Prostate gland (tissue), 2 donors: ENCODE data around the gene CAMSAP1. TPM values are rescaled to one million over a fixed set of nuclear protein-coding genes. Genes with fewer than 3 reads are reported as not detected.

Experiments used
- DNase-seq: peaks from one replicate; pipeline ENCODE4 v3.0.0-alpha.2; 2019; ENCODE audit warnings: low spot score
- H3K27ac ChIP-seq, 2 donors: fragments of 200-600 bp; sonication (generic); 2 replicates each; pipeline ENCODE4 v1.5.1; 2017 to 2019
- H3K27me3 ChIP-seq: fragments of 200-600 bp; sonication (generic); replicated peaks from 2 replicates; pipeline ENCODE4 v1.5.1; 2019; ENCODE audit not compliant: insufficient read depth
- H3K36me3 ChIP-seq, 2 donors: fragments of 200-600 bp; sonication (generic); 1 replicate in 1 of 2; 2 replicates in 1 of 2; pipeline versions ENCODE4 v1.5.1 to v1.8.1; 2017 to 2019
- H3K4me1 ChIP-seq: fragments of 200-600 bp; sonication (generic); replicated peaks from 2 replicates; pipeline ENCODE4 v1.5.1; 2019
- H3K4me3 ChIP-seq, 2 donors: fragments of 200-600 bp; sonication (generic); 2 replicates each; pipeline ENCODE4 v1.5.1; 2017 to 2019
- H3K9me3 ChIP-seq: fragments of 200-600 bp; sonication (generic); 2 replicates; pipeline ENCODE4 v1.5.1; 2017
- POLR2A ChIP-seq: fragments of 450-650 bp; IDR thresholded peaks from one replicate; pipeline ENCODE4 v1.6.1; 2016; ENCODE audit warnings: antibody characterized with exemption, mild to moderate bottlenecking
- POLR2AphosphoS5 ChIP-seq: sonication (generic); formaldehyde crosslinking; IDR thresholded peaks from one replicate; pipeline ENCODE4 v1.6.1; 2017; ENCODE audit warnings: antibody characterized with exemption
- WGBS: methylation state at CpG from one replicate; pipeline ENCODE4 v1.1.5; 2018; 5-methylcytosine and 5-hydroxymethylcytosine counted together
- intact Hi-C: fragments of 100-400 bp; cut with DNase I; formaldehyde crosslinking; loops from one replicate; pipeline ENCODE4 v1.14.2; 2022
- total RNA-seq, 2 donors: library from RNA; depleted of rRNA; stranded (reverse); fragments of >200 nt; gene quantifications; one replicate each; pipeline ENCODE4 v1.1.0, GENCODE V29; 2016
- TF ChIP-seq, protein P1 (sequence below), 4 experiments: fragments of 200-600 bp in 2 of 4; fragments of 450-650 bp in 2 of 4; sonication (generic) in 2 of 4; IDR thresholded peaks; 1 replicate in 3 of 4; 2 replicates in 1 of 4; pipeline ENCODE4 v1.5.1; 2016 to 2019; ENCODE audit warnings: antibody characterized with exemption in 4 of 4, mild to moderate bottlenecking in 2 of 4, moderate library complexity in 2 of 4

Gene CAMSAP1
- 10 to 100 TPM; 28.3 to 86.6 TPM for total RNA-seq

- TF ChIP-seq, protein P1, sequence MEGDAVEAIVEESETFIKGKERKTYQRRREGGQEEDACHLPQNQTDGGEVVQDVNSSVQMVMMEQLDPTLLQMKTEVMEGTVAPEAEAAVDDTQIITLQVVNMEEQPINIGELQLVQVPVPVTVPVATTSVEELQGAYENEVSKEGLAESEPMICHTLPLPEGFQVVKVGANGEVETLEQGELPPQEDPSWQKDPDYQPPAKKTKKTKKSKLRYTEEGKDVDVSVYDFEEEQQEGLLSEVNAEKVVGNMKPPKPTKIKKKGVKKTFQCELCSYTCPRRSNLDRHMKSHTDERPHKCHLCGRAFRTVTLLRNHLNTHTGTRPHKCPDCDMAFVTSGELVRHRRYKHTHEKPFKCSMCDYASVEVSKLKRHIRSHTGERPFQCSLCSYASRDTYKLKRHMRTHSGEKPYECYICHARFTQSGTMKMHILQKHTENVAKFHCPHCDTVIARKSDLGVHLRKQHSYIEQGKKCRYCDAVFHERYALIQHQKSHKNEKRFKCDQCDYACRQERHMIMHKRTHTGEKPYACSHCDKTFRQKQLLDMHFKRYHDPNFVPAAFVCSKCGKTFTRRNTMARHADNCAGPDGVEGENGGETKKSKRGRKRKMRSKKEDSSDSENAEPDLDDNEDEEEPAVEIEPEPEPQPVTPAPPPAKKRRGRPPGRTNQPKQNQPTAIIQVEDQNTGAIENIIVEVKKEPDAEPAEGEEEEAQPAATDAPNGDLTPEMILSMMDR (IDR thresholded peaks at IDR 0.05): no peak
- peak; percentile 73 for TF ChIP-seq POLR2A
- TF ChIP-seq POLR2AphosphoS5: peak; percentile 41
- WGBS: 2% methylated on average over 43 of the region's 91 CpGs
- Histone ChIP-seq H3K9me3 (no peaks in the 10 kb centered on the region), H3K4me3 (peak within 1 kb of the TSS; percentile 79 to 92), H3K36me3 (no peaks in the 10 kb centered on the region), H3K4me1 (no peaks in the 10 kb centered on the region), H3K27ac (peak within 1 kb of the TSS; percentile 73 to 80), H3K27me3 (no peaks in the 10 kb centered on the region)
- intact Hi-C loops: loop anchor here (5.0 kb wide), 1 partner anchor 55 kb away; the partner anchor contains the start of gene UBAC1
- DNase-seq: peak; percentile 85
These were observed at the start of gene CAMSAP1 for GRCh38 chr9:135907431-135908092. TSS of gene CAMSAP1 (minus strand) at chr9:135907546. CDS start at chr9:135907159, 387 bp downstream.

DNA sequence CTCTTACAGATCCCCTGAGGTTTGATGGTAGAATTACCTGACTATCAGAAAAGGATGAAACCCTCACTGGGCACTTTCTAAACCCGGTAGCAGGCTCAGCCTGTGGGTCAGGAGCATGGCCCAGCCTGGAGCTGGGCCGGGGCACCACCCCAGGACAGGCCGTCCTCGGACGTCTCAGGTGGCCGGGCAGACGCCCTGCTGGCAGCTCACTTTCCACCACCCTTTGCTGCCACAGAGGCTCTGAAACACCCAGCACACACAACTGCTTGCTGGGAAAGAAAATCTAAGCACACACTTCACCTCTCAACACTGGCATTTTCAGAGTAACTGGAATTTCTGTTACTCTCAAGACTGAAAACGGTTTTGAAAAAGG is 49.4 kb upstream of the CAMSAP1 start:
- intact Hi-C loops: no loop called here
- no peak for DNase-seq
- TF ChIP-seq POLR2A (no peak), POLR2AphosphoS5 (no peak)
- TF ChIP-seq, protein P1 (IDR thresholded peaks at IDR 0.05): no peak
- Histone ChIP-seq H3K4me3 (no peak overlapping the region), H3K27me3 (no peaks in the 10 kb centered on the region), H3K4me1 (peaks cover 9% of the 10 kb centered on the region), H3K27ac (no peak overlapping the region), H3K36me3 (no peaks in the 10 kb centered on the region), H3K9me3 (no peaks in the 10 kb centered on the region)
- WGBS: 96% methylated on average over 8 of the region's 8 CpGs

DNA sequence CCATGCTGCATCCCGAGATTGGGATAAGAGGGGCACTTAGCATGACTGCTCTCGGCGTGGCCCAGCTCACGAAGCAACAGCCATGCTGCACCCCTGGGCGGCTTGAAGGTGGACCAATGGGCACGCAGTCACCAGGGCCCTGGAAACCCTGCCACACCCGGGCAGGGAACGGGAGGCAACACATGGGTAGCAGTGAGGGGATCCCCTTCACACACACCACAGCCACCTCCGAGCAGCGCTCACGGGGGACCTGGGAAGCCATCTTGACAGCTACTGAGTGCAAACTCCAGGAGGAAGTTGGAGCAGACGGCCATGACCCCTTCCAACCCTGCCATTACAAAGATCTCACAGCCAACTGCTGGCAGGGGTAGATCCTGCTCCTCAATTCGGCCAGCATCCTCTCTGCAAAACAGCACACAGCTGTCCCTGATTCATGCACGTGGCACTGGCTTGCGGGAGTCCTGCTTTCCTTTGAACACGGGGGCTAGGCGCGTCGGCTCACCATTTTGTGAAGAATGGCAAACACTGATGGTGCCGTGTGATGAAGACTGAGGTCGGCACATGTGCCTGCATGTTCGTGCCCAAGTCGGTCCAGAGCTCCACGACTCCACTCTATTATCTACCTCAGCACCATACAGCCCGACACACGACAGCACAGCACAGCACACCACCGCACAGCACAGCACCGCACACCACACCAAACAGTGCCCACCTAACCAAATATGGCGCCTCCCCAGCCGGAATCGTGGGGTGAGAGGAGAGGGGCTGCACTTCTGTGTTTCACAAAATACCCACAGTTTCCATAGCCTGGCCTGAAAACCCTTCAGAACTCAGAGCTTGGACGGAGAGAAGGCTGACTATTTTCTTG is 48.8 kb upstream of the CAMSAP1 start:
- intact Hi-C loops: no loop called here
- TF ChIP-seq, protein P1 (IDR thresholded peaks at IDR 0.05): no peak
- TF ChIP-seq POLR2AphosphoS5 (no peak), POLR2A (no peak)

GRCh38 chr9:135952664-135953206 is 45.4 kb upstream of the CAMSAP1 start:
- intact Hi-C loops: no loop called here
- TF ChIP-seq POLR2AphosphoS5: no peak
- TF ChIP-seq, protein P1 (IDR thresholded peaks at IDR 0.05): no peak
- no peak for TF ChIP-seq POLR2A
- 80% methylated on average over 22 of the region's 22 CpGs for WGBS
- no peak overlapping the region for H3K4me3 ChIP-seq
- DNase-seq: no peak
- H3K4me1 ChIP-seq: peaks cover 16% of the 10 kb centered on the region
- H3K27me3 ChIP-seq: no peaks in the 10 kb centered on the region
- H3K9me3 ChIP-seq: no peaks in the 10 kb centered on the region
- no peaks in the 10 kb centered on the region for H3K36me3 ChIP-seq
- peak overlapping the region; percentile 47 to 56 for H3K27ac ChIP-seq

More for the DNA sequence above, 48.8 kb upstream of the CAMSAP1 start:
- no peaks in the 10 kb centered on the region for H3K36me3 ChIP-seq
- 88% methylated on average over 32 of the region's 32 CpGs for WGBS
- H3K27ac ChIP-seq: no peak overlapping the region
- no peaks in the 10 kb centered on the region for H3K27me3 ChIP-seq
- H3K9me3 ChIP-seq: no peaks in the 10 kb centered on the region
- H3K4me3 ChIP-seq: no peak overlapping the region
- H3K4me1 ChIP-seq: peaks cover 15% of the 10 kb centered on the region
- no peak for DNase-seq
